Naive B cell (primary cell): Measurements from ENCODE around the gene IFT88. TPM values are rescaled to one million over a fixed set of nuclear protein-coding genes. Genes with fewer than 3 reads are reported as not detected.

Experiments used
- ATAC-seq, 2 donors: fragments of 150-1000 bp; cut with Tn5 transposase; 2 replicates each; pipeline ENCODE4 v1.10.0; 2021; ENCODE audit warnings: low read depth in 2 of 2, mild to moderate bottlenecking in 2 of 2, moderate library complexity in 2 of 2
- DNase-seq: peaks from one replicate; pipeline ENCODE4 v3.0.0; 2022
- H3K27ac Mint-ChIP-seq, 6 donors: one replicate each; pipeline ENCODE4 v1.8.0; 2020 to 2022; ENCODE audit warnings: mild to moderate bottlenecking in 6 of 6, mixed read lengths in 6 of 6, moderate library complexity in 5 of 6, inconsistent platforms in 2 of 6
- H3K27me3 Mint-ChIP-seq, 3 donors: one replicate each; pipeline ENCODE4 v1.8.0; 2021 to 2022; ENCODE audit warnings: mixed read lengths in 3 of 3, mild to moderate bottlenecking in 1 of 3
- H3K36me3 Mint-ChIP-seq, 2 donors: one replicate each; pipeline ENCODE4 v1.8.0; 2020 to 2022; ENCODE audit warnings: mixed read lengths in 2 of 2, inconsistent platforms in 1 of 2, mild to moderate bottlenecking in 1 of 2
- H3K4me1 Mint-ChIP-seq, 3 donors: one replicate each; pipeline ENCODE4 v1.8.0; 2020 to 2022; ENCODE audit warnings: mixed read lengths in 3 of 3, inconsistent platforms in 1 of 3, mild to moderate bottlenecking in 1 of 3, moderate library complexity in 1 of 3
- H3K4me3 Mint-ChIP-seq, 8 donors: one replicate each; pipeline ENCODE4 v1.8.0; 2020 to 2022; ENCODE audit warnings: mild to moderate bottlenecking in 8 of 8, mixed read lengths in 8 of 8, moderate library complexity in 8 of 8, inconsistent platforms in 2 of 8
- H3K9me3 Mint-ChIP-seq, 7 donors: one replicate each; pipeline ENCODE4 v1.8.0; 2020 to 2022; ENCODE audit warnings: mixed read lengths in 7 of 7, mild to moderate bottlenecking in 5 of 7, inconsistent platforms in 2 of 7, moderate library complexity in 1 of 7
- polyA plus RNA-seq, 6 donors: library from polyadenylated mRNA; unstranded; fragments of 300-500 nt; fragmentation: Illumina TruSeq; gene quantifications; one replicate each; pipeline ENCODE4 v1.2.3, GENCODE V29; 2021; ENCODE audit warnings: low read depth in 6 of 6

IFT88 gene
- polyA plus RNA-seq, 6 donors from 2014 or later, result 4.6 to 13.6 (median 10.0) TPM

DNA sequence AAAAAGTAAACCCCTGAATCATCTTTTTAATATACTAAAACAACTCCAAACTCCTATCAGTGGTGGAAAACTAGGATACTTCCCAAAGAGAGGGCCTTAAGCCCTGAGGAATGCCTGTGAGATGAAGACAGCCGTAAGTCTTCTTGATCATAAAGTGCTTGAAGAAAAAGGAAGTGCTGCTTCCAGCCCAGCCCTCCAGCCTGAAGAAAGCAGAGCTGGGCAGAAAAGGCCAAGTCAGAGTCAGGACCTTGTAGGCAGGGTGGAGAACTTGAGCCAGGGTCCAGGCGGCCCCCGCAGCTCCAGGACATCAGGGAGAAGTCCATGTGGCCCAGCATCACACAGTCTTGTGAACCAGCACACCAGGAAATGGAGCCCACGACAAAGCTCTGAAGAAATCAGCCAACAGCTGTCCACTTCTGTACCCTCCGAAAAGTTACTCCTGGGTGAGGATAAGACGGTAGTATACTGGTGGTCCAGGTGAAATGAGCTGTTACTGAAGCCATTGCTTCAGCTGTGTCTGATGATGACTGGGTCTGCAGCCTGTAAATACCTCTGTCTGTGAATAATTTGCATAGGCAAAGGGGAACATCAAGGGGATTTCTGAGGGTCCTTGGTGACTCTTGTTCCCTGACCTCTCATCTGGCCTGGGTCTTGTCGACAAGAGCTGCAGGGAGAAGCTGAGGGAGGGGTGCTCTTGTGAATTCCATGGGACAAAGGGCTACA lies 22.6 kb upstream of the IFT88 start:
- DNase-seq (peak; percentile 25), ATAC-seq (peak; percentile 72 to 81)
- Mint-ChIP-seq H3K27me3 (no peaks in the 10 kb centered on the region), H3K36me3 (no peaks in the 10 kb centered on the region), H3K27ac (peak overlapping the region; percentile 91 to 98 (median 95)), H3K4me1 (peaks cover 26 to 45% (median 42%) of the 10 kb centered on the region in 3 donors), H3K9me3 (peaks cover 0 to 5% (median 0%) of the 10 kb centered on the region in 7 donors), H3K4me3 (peak overlapping the region; percentile 84 to 93 (median 88))

GRCh38 chr13:20546556-20546955 lies 20.4 kb upstream of the IFT88 start:
- DNase-seq (peak; percentile 35), ATAC-seq (peak; percentile 78 to 82)
- H3K4me3 Mint-ChIP-seq, result peak overlapping the region; percentile 2 to 65 (median 28)

DNA sequence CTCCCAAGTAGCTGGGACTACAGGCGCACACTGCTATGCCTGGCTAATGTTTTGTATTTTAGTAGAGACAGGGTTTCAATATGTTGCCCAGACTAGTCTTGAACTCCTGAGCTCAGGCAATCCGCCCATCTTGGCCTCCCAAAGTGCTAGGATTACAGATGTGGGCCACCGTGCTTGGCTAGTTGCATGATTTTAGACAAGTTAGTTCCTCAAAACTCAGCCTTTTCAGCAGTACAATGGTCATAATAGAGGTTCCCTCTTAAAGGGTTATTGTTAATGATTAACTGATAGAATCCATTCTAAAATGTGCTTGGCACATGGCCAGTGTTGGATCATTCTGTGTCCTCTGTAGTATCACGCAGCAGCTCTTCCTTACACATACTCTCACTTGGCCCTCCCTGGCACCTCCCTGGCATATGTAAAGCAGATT lies 19.5 kb upstream of the IFT88 start:
- Mint-ChIP-seq H3K9me3 (no peaks in the 10 kb centered on the region), H3K27me3 (no peaks in the 10 kb centered on the region), H3K4me3 (peak overlapping the region in 4 of 8 donors; percentile 17 to 36 (median 30)), H3K4me1 (peaks cover 26 to 45% (median 42%) of the 10 kb centered on the region in 3 donors), H3K27ac (peak overlapping the region in 3 of 6 donors; percentile 21 to 86 (median 60)), H3K36me3 (no peaks in the 10 kb centered on the region)
- DNase-seq, result no peak
- no peak for ATAC-seq

More at GRCh38 chr13:20546556-20546955, 20.4 kb upstream of the IFT88 start:
- Mint-ChIP-seq H3K27me3 (no peaks in the 10 kb centered on the region), H3K9me3 (no peaks in the 10 kb centered on the region), H3K36me3 (no peaks in the 10 kb centered on the region), H3K4me1 (peaks cover 26 to 45% (median 42%) of the 10 kb centered on the region in 3 donors), H3K27ac (peak overlapping the region; percentile 3 to 76 (median 9))

DNA sequence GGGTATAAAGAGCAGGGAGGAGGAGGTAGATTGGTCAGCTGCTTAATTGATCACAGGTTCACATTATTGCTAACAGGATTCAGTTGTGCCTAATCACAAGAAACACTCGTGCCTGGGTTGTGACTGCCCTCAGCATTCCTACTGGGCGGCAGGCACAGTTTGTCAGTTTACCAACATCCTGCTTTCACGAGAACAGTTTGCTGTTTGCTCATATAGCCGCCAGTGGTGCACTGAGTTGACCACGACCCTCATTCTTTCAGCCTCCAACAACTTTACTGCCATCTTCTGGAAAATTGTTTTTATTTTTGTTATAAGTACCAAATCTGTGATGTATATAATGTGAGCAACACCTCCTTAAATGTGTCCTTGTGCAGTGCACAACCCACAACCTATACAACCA lies 16.2 kb upstream of the IFT88 start:
- Mint-ChIP-seq H3K27ac (no peak overlapping the region), H3K36me3 (no peaks in the 10 kb centered on the region), H3K4me1 (peaks cover 14 to 20% (median 20%) of the 10 kb centered on the region in 3 donors), H3K27me3 (no peaks in the 10 kb centered on the region), H3K4me3 (no peak overlapping the region), H3K9me3 (no peaks in the 10 kb centered on the region)
- DNase-seq, result no peak
- ATAC-seq, result no peak

GRCh38 chr13:20553311-20553710 lies 13.6 kb upstream of the IFT88 start:
- DNase-seq, result no peak
- no peaks in the 10 kb centered on the region for H3K4me1 Mint-ChIP-seq
- H3K27ac Mint-ChIP-seq, result no peak overlapping the region
- H3K27me3 Mint-ChIP-seq, result no peaks in the 10 kb centered on the region
- no peak overlapping the region for H3K4me3 Mint-ChIP-seq
- no peaks in the 10 kb centered on the region for H3K9me3 Mint-ChIP-seq
- no peaks in the 10 kb centered on the region for H3K36me3 Mint-ChIP-seq
- no peak for ATAC-seq

DNA sequence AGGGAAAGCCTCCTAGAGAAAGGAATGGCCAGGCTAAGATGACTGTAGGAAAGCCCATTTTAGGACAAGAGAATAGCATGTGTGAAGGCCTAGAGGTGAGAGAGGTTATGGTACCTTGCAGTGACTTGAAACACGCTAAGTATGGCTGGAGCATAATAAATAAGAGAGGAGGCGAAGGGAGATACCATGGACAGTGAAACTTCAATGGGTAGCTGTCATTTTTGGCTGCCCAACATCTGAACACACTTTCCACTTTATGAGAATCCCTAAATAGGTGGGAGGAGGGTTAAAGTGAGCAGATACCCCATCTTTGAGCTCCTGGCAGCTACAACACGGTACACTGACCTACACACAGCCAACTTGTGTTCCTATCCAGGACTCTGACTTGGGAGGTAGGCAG lies 8.0 kb upstream of the IFT88 start:
- Mint-ChIP-seq H3K27me3 (no peaks in the 10 kb centered on the region), H3K4me1 (no peaks in the 10 kb centered on the region), H3K9me3 (no peaks in the 10 kb centered on the region), H3K36me3 (no peaks in the 10 kb centered on the region), H3K27ac (peak overlapping the region in 1 of 6 donors; percentile 16), H3K4me3 (no peak overlapping the region)
- no peak for ATAC-seq
- no peak for DNase-seq

- Mint-ChIP-seq H3K9me3 (peaks cover 0 to 4% (median 1%) of the 10 kb centered on the region in 7 donors), H3K4me1 (no peaks in the 10 kb centered on the region), H3K4me3 (no peak overlapping the region), H3K27ac (no peak overlapping the region), H3K36me3 (no peaks in the 10 kb centered on the region), H3K27me3 (no peaks in the 10 kb centered on the region)
- no peak for DNase-seq
- no peak for ATAC-seq
Measured at GRCh38 chr13:20559659-20560356, 7.1 kb upstream of the IFT88 start.

DNA sequence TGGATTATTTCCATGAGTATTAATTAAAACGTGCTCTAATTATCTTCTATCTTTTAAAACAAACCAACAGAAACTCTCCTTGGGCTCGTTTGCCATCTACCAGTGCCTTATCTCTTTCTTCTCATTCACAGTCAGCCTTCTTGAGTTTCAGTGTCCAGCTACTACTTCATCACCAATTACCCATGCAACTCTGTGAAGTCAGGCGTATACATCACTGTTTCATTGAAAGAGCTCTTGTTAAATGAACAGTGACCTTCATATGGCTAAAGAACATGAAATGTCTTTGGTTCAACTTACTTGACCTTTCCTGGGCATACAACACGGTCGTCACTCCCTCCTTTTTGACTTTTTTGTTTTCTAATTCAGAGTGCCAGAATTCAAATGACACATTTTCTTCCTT lies 5.2 kb upstream of the IFT88 start:
- Mint-ChIP-seq H3K27me3 (no peaks in the 10 kb centered on the region), H3K27ac (no peak overlapping the region), H3K9me3 (peaks cover 0 to 6% (median 4%) of the 10 kb centered on the region in 7 donors), H3K4me1 (peaks cover 0 to 8% (median 3%) of the 10 kb centered on the region in 3 donors), H3K4me3 (no peak overlapping the region), H3K36me3 (peaks cover 0 to 3% of the 10 kb centered on the region in 2 donors)
- ATAC-seq, result no peak
- no peak for DNase-seq

DNA sequence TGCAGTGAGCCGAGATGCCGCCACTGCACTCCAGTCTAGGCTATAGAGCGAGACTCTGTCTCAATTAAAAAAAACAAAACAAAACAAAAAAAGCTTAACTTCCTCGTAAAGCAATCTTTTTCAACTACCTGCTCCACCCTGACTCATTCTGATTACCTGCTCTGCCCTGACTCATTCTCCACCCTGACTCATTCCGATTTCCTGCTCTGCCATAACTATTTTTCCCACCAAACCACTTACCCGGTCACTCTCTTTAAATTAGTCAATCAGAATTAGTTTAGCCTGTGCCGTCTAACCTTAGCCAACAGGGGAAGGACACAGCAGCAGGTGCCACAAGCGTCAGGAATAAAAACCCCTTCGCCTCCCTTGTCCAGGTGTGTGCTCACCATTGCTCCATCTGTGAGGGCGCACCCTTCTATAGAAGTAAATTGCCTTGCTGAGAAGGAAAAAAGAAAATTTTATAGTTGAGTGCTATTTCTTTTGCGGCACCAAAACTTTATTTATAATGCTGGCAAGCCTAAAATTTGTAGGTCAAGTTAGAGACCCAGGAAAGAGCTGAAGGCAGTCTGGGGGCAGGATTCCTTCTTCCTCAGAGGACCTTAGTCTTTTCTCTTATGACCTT lies 1.7 kb upstream of the IFT88 start:
- peaks cover 0 to 6% (median 4%) of the 10 kb centered on the region in 7 donors for H3K9me3 Mint-ChIP-seq
- no peaks in the 10 kb centered on the region for H3K27me3 Mint-ChIP-seq
- peak overlapping the region in 2 of 6 donors; percentile 11 to 90 for H3K27ac Mint-ChIP-seq
- H3K36me3 Mint-ChIP-seq, result peaks cover 0 to 3% of the 10 kb centered on the region in 2 donors
- ATAC-seq (no peak), DNase-seq (no peak)
- H3K4me3 Mint-ChIP-seq, result peak overlapping the region in 6 of 8 donors; percentile 38 to 96 (median 94)
- peaks cover 9 to 16% (median 9%) of the 10 kb centered on the region in 3 donors for H3K4me1 Mint-ChIP-seq

DNA sequence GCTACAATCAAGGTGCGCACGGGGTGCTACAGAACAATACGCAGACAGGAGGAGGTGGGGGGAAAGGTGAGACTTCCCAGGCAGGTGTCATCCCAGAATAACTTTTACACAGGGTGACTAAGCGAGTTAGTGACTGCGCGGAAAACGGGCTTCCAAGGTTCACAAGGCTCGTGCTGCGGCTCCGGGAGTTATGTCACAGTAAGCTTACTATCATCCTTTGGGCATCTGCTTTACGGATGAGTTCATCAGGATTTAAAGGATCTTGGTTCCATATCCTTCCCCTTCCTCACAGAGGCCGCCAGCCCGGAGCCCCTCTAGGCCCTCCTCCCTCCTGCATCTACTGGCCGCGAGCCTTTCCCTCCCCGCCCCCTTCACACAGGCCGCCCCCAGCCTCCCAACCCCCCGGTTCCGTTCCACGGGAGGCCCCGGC lies 474 bp upstream of the IFT88 start:
- Mint-ChIP-seq H3K27ac (peak overlapping the region; percentile 86 to 95 (median 90)), H3K4me3 (peak overlapping the region; percentile 92 to 97 (median 94)), H3K4me1 (peaks cover 9 to 16% (median 9%) of the 10 kb centered on the region in 3 donors), H3K36me3 (peaks cover 0 to 3% of the 10 kb centered on the region in 2 donors), H3K27me3 (no peaks in the 10 kb centered on the region), H3K9me3 (peaks cover 0 to 6% (median 4%) of the 10 kb centered on the region in 7 donors)
- ATAC-seq (no peak), DNase-seq (no peak)

DNA sequence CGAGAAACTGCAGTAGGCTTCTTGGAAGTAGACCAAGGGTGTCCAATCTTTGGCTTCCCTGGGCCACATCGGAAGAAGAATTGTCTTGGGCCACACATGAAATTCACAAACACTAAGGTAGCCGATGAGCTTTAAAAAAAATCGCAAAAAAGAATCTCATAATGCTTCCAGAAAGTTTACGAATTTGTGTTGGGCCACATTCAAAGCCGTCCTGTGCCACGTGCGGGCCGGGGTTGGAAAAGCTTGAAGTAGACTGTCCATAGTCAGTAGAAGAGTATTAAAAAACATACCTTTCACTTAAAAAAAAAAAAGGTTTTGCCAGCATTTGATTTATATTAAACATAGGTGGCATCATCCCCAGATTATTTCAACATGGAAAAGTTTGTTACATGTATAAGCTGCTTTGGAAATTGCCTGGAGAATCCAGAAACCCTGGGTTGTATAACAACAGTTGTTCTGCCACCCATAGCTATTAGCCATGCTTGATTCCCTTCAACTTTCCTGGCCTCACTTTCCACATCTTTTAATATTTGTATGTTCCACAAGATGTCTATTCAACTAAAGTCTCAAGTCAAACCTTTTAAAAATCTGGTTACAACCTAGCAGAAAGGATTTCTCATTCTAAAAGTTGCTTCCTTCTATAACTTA lies 1.0 kb downstream of the IFT88 start:
- no peak for DNase-seq
- Mint-ChIP-seq H3K27me3 (no peaks in the 10 kb centered on the region), H3K36me3 (peaks cover 3 to 8% of the 10 kb centered on the region in 2 donors), H3K27ac (peak overlapping the region; percentile 80 to 95 (median 92)), H3K9me3 (peaks cover 0 to 6% (median 4%) of the 10 kb centered on the region in 7 donors), H3K4me1 (peaks cover 9 to 20% (median 16%) of the 10 kb centered on the region in 3 donors), H3K4me3 (peak overlapping the region; percentile 92 to 97 (median 94))
- no peak for ATAC-seq

GRCh38 chr13:20570517-20570916 lies 3.6 kb downstream of the IFT88 start:
- ATAC-seq (no peak), DNase-seq (no peak)
- H3K36me3 Mint-ChIP-seq, result peaks cover 8 to 14% of the 10 kb centered on the region in 2 donors
- H3K27me3 Mint-ChIP-seq, result no peaks in the 10 kb centered on the region
- H3K4me1 Mint-ChIP-seq, result peaks cover 9 to 20% (median 16%) of the 10 kb centered on the region in 3 donors
- H3K27ac Mint-ChIP-seq, result no peak overlapping the region
- no peak overlapping the region for H3K4me3 Mint-ChIP-seq
- no peaks in the 10 kb centered on the region for H3K9me3 Mint-ChIP-seq

GRCh38 chr13:20571676-20572075 lies 4.7 kb downstream of the IFT88 start:
- H3K4me1 Mint-ChIP-seq, result peaks cover 6 to 20% (median 8%) of the 10 kb centered on the region in 3 donors
- DNase-seq (no peak), ATAC-seq (no peak)
- peak overlapping the region in 1 of 6 donors; percentile 12 for H3K27ac Mint-ChIP-seq
- no peak overlapping the region for H3K4me3 Mint-ChIP-seq
- no peaks in the 10 kb centered on the region for H3K27me3 Mint-ChIP-seq
- peaks cover 18 to 25% of the 10 kb centered on the region in 2 donors for H3K36me3 Mint-ChIP-seq
- H3K9me3 Mint-ChIP-seq, result peaks cover 0 to 1% (median 0%) of the 10 kb centered on the region in 7 donors
